Ascending aorta (tissue), 2 donors: Measurements from ENCODE around the gene RLN3. TPM values are rescaled to one million over a fixed set of nuclear protein-coding genes. Genes with fewer than 3 reads are reported as not detected.

ENCODE experiments used
- DNase-seq, 2 donors: peaks; one replicate each; pipeline ENCODE4 v3.0.0-alpha.2; 2019; ENCODE audit warnings: low spot score in 2 of 2
- H3K27ac ChIP-seq, 2 donors: fragments of 200-600 bp; sonication (generic); one replicate each; pipeline ENCODE4 v1.5.1; 2016 to 2017; ENCODE audit warnings: mild to moderate bottlenecking in 1 of 2
- H3K27me3 ChIP-seq: fragments of 200-600 bp; sonication (generic); one replicate; pipeline ENCODE4 v1.5.1; 2017
- H3K36me3 ChIP-seq, 2 donors: fragments of 200-600 bp; sonication (generic); one replicate each; pipeline ENCODE4 v1.5.1; 2016
- H3K4me1 ChIP-seq, 2 donors: fragments of 200-600 bp; sonication (generic); one replicate each; pipeline ENCODE4 v1.5.1; 2016 to 2017; ENCODE audit warnings: mild to moderate bottlenecking in 1 of 2
- H3K4me3 ChIP-seq, 2 donors: fragments of 200-600 bp; sonication (generic); one replicate each; pipeline ENCODE4 v1.5.1; 2016 to 2017; ENCODE audit warnings: mild to moderate bottlenecking in 1 of 2
- H3K9me3 ChIP-seq, 2 donors: fragments of 200-600 bp; sonication (generic); one replicate each; pipeline ENCODE4 v1.5.1; 2016
- CTCF ChIP-seq, 3 experiments: fragments of 200-600 bp in 2 of 3; fragments of 450-650 bp in 1 of 3; sonication (generic) in 2 of 3; IDR thresholded peaks; one replicate each; pipeline ENCODE4 v1.5.1; 2016 to 2019; ENCODE audit warnings: antibody characterized with exemption in 3 of 3, mild to moderate bottlenecking in 1 of 3, moderate library complexity in 1 of 3
- intact Hi-C: fragments of 100-400 bp; cut with DNase I; formaldehyde crosslinking; loops from one replicate; pipeline ENCODE4 v1.15.1; 2023
- total RNA-seq: library from RNA; depleted of rRNA; stranded (reverse); fragments of >200 nt; gene quantifications from one replicate; pipeline ENCODE4 v1.1.0, GENCODE V29; 2016

RLN3 gene
- total RNA-seq, 1 donor from 2014 or later: not detected

- intact Hi-C loops: no loop called here
- H3K4me1 ChIP-seq: peaks cover 0 to 5% of the 10 kb centered on the region in 2 donors
Observed at GRCh38 chr19:14055396-14055795, 27.4 kb downstream of the RLN3 start.

DNA sequence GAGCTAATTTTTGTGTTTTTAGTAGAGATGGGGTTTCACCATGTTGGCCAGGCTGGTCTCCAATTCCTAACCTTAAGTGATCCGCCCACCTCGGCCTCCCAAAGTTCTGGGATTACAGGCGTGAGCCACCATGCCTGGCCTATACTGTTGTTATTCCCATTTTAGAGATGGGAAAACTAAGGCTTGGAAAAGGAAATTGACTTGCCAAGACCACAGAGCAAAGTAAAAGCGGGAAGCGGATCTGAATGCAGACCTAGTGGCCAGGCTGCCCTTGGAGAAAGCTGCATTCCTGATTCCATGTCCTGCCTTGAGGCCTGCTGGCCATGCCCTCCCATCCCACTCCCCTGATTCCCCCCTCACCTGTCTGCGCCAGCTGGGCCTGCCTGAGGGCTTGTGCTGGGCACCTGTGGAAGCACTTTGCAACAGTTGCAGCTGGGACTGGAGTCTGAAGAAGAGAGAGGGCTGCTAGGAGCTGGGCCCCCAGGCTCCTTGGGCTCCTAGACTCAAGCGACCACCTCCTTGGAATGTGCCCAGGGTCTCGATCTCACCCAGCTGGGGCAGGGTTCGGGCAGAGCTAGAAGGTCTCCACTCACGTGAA lies 28.2 kb downstream of the RLN3 start:
- H3K36me3 ChIP-seq: no peaks in the 10 kb centered on the region
- H3K27ac ChIP-seq: no peak overlapping the region
- H3K4me1 ChIP-seq: peaks cover 0 to 5% of the 10 kb centered on the region in 2 donors
- intact Hi-C loops: no loop called here
- no peaks in the 10 kb centered on the region for H3K9me3 ChIP-seq
- TF ChIP-seq CTCF (IDR thresholded peaks at IDR 0.05): no peak
- no peak overlapping the region for H3K4me3 ChIP-seq
- no peaks in the 10 kb centered on the region for H3K27me3 ChIP-seq
- DNase-seq: no peak

More at GRCh38 chr19:14055396-14055795, 27.4 kb downstream of the RLN3 start:
- H3K4me3 ChIP-seq: no peak overlapping the region
- no peak overlapping the region for H3K27ac ChIP-seq
- no peaks in the 10 kb centered on the region for H3K36me3 ChIP-seq
- H3K9me3 ChIP-seq: no peaks in the 10 kb centered on the region
- no peaks in the 10 kb centered on the region for H3K27me3 ChIP-seq
- DNase-seq: no peak
- no peak for TF ChIP-seq CTCF (IDR thresholded peaks at IDR 0.05)

GRCh38 chr19:14056741-14057356 lies 28.9 kb downstream of the RLN3 start:
- intact Hi-C loops: no loop called here
- DNase-seq: no peak
- H3K27me3 ChIP-seq: no peaks in the 10 kb centered on the region

GRCh38 chr19:14058182-14059092 lies 30.5 kb downstream of the RLN3 start:
- no peak for DNase-seq
- no peaks in the 10 kb centered on the region for H3K36me3 ChIP-seq
- no peak for TF ChIP-seq CTCF (IDR thresholded peaks at IDR 0.05)
- H3K4me1 ChIP-seq: peaks cover 0 to 5% of the 10 kb centered on the region in 2 donors
- H3K9me3 ChIP-seq: no peaks in the 10 kb centered on the region
- H3K27me3 ChIP-seq: no peaks in the 10 kb centered on the region
- H3K4me3 ChIP-seq: peak overlapping the region in 1 of 2 donors; percentile 62
- H3K27ac ChIP-seq: no peak overlapping the region
- intact Hi-C loops: no loop called here

More at GRCh38 chr19:14056741-14057356, 28.9 kb downstream of the RLN3 start:
- peak overlapping the region in 1 of 2 donors; percentile 62 for H3K4me3 ChIP-seq
- H3K27ac ChIP-seq: no peak overlapping the region
- H3K4me1 ChIP-seq: peaks cover 0 to 5% of the 10 kb centered on the region in 2 donors
- H3K9me3 ChIP-seq: no peaks in the 10 kb centered on the region
- no peaks in the 10 kb centered on the region for H3K36me3 ChIP-seq
- TF ChIP-seq CTCF (IDR thresholded peaks at IDR 0.05): no peak

DNA sequence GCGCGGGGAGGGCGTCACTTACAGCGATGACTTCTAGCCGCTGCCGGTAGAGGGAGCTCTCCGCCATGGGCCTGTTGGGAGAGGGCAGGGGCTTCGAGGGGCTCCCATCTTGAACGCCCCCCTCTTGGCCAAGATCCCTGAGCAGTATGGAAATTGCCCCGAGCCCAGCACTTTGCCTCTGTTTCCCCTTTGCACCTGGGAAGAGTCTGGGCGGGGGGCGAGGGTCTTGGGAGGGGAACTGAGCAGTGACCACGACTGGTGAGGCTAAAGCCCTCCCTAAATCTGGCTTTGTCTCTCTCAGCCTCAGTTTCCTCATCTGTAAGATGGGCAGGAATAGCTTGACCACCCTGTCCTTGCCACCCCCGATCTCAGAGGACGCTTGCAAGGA lies 31.1 kb downstream of the RLN3 start:
- no peak for DNase-seq
- H3K9me3 ChIP-seq: no peaks in the 10 kb centered on the region
- H3K36me3 ChIP-seq: no peaks in the 10 kb centered on the region
- H3K27ac ChIP-seq: no peak overlapping the region
- TF ChIP-seq CTCF (IDR thresholded peaks at IDR 0.05): peak in 2 of 3 experiments; percentile 34 to 51
- H3K4me1 ChIP-seq: peaks cover 0 to 5% of the 10 kb centered on the region in 2 donors
- no peaks in the 10 kb centered on the region for H3K27me3 ChIP-seq
- no peak overlapping the region for H3K4me3 ChIP-seq
- intact Hi-C loops: no loop called here
